Osteocyte (in vitro differentiated cells): ENCODE data around the gene ZNF217. TPM values are rescaled to one million over a fixed set of nuclear protein-coding genes. Genes with fewer than 3 reads are reported as not detected.
"Not testable (repeated sequence)": the region's sequence is repeated elsewhere in the genome, so short reads cannot be mapped to it uniquely, and the experiment has no call there.

Experiments used
- DNase-seq: peaks from one replicate; pipeline ENCODE4 v3.0.0; 2021; ENCODE audit warnings: mixed read lengths; ENCODE audit not compliant: unreplicated experiment; ENCODE audit errors: extremely low spot score
- H3K27ac Mint-ChIP-seq: one replicate; pipeline ENCODE4 v1.8.0; 2021; ENCODE audit warnings: mild to moderate bottlenecking, mixed read lengths; ENCODE audit not compliant: unreplicated experiment
- H3K27me3 Mint-ChIP-seq: one replicate; pipeline ENCODE4 v1.8.0; 2021; ENCODE audit warnings: mixed read lengths; ENCODE audit not compliant: unreplicated experiment
- H3K36me3 Mint-ChIP-seq: one replicate; pipeline ENCODE4 v1.8.0; 2021; ENCODE audit warnings: mixed read lengths; ENCODE audit not compliant: unreplicated experiment
- H3K4me1 Mint-ChIP-seq: one replicate; pipeline ENCODE4 v1.8.0; 2021; ENCODE audit warnings: mixed read lengths; ENCODE audit not compliant: unreplicated experiment
- H3K4me3 Mint-ChIP-seq: one replicate; pipeline ENCODE4 v1.8.0; 2021; ENCODE audit warnings: mild to moderate bottlenecking, moderate library complexity, mixed read lengths; ENCODE audit not compliant: unreplicated experiment
- H3K9me3 Mint-ChIP-seq: one replicate; pipeline ENCODE4 v1.8.0; 2021; ENCODE audit warnings: mixed read lengths; ENCODE audit not compliant: unreplicated experiment
- CTCF ChIP-seq: fragments of 200-600 bp; sonication (generic); IDR thresholded peaks from 2 replicates; pipeline ENCODE4 v1.5.0; 2021; ENCODE audit warnings: antibody characterized with exemption, mild to moderate bottlenecking, moderate library complexity
- total RNA-seq: library from RNA; stranded (reverse); gene quantifications from 2 replicates; pipeline ENCODE4 v1.2.1, GENCODE V29; 2021

Gene ZNF217
- total RNA-seq, 1 donor from 2014 or later = 44.3 TPM

DNA sequence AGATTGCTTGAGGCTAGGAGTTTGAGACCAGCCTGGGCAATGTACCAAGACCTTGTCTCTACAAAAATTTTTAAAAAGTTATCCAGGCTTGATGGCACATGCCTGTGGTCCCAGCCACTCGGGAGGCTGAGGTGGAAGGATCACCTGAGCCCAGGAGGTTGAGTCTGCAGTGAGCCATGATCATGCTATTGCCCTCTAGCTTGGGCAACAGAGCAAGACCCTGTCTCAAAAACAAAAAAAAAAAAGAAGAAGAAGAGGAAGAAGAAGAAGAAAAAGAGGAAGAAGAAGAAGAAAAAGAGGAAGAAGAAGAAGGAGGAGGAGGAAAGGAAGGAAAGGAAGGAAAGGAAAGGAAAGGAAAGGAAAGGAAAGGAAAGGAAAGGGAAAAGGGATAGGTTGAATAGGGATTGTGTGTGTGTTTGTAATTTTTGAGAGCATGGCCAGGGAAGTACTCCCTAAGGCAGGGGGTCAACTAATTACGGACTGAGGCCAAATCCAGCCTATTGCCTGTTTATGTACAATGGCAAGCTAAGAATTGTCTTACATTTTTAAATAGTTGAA lies 43.0 kb upstream of the ZNF217 start:
- Mint-ChIP-seq H3K27me3 (no peaks in the 10 kb centered on the region), H3K9me3 (no peaks in the 10 kb centered on the region), H3K27ac (no peak overlapping the region), H3K4me1 (peaks cover 2% of the 10 kb centered on the region), H3K4me3 (no peak overlapping the region), H3K36me3 (no peaks in the 10 kb centered on the region)
- DNase-seq = no peak
- no peak for TF ChIP-seq CTCF

DNA sequence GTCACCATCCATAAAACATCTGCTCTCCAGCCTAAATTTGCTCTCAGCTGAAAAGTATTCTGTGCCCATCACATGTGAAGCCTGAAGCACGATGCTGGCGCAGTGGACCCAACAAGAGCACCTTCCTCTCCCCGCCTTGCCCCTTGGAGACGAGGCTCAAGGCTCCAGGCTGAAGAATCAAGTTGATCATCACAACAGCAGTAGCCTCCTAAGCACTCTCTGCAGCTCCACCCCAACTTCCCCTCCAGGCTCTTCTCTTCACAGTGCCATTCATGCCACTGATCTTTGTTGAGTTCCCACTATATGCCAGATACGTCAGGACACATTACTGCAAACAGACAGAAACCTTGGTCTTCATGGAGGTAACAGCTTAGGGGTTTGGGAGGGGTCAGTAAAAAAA lies 41.6 kb upstream of the ZNF217 start:
- no peak overlapping the region for H3K27ac Mint-ChIP-seq
- TF ChIP-seq CTCF = no peak
- no peaks in the 10 kb centered on the region for H3K4me1 Mint-ChIP-seq
- peak; percentile 51 for DNase-seq
- H3K9me3 Mint-ChIP-seq = no peaks in the 10 kb centered on the region
- H3K36me3 Mint-ChIP-seq = no peaks in the 10 kb centered on the region
- H3K27me3 Mint-ChIP-seq = no peaks in the 10 kb centered on the region
- no peak overlapping the region for H3K4me3 Mint-ChIP-seq

- H3K9me3 Mint-ChIP-seq = no peaks in the 10 kb centered on the region
- no peak overlapping the region for H3K4me3 Mint-ChIP-seq
- H3K27me3 Mint-ChIP-seq = no peaks in the 10 kb centered on the region
- H3K27ac Mint-ChIP-seq = no peak overlapping the region
- DNase-seq = no peak
- H3K36me3 Mint-ChIP-seq = no peaks in the 10 kb centered on the region
- no peak for TF ChIP-seq CTCF
- no peaks in the 10 kb centered on the region for H3K4me1 Mint-ChIP-seq
Observed at GRCh38 chr20:53631909-53632662, 38.4 kb upstream of the ZNF217 start.

DNA sequence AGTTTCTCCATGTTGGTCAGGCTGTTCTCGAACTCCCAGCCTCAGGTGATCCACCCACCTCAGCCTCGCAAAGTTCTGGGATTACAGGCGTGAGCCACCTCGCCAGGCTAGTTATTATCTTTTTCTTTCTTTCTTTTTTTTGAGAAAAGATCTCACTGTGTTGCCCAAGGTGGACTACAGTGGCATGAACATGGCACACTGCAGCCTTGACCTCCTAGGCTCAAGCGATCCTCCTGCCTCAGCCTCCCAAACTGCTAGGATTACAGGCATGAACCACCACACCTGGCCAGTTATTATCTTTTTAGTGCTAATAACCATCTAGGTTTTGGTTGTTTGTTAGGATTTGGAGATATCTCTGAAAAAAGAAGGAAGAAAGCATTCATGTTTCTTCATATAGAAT lies 35.8 kb upstream of the ZNF217 start:
- no peak overlapping the region for H3K27ac Mint-ChIP-seq
- no peak overlapping the region for H3K4me3 Mint-ChIP-seq
- no peaks in the 10 kb centered on the region for H3K4me1 Mint-ChIP-seq
- no peaks in the 10 kb centered on the region for H3K9me3 Mint-ChIP-seq
- no peaks in the 10 kb centered on the region for H3K27me3 Mint-ChIP-seq
- TF ChIP-seq CTCF = no peak
- H3K36me3 Mint-ChIP-seq = no peaks in the 10 kb centered on the region
- no peak for DNase-seq

DNA sequence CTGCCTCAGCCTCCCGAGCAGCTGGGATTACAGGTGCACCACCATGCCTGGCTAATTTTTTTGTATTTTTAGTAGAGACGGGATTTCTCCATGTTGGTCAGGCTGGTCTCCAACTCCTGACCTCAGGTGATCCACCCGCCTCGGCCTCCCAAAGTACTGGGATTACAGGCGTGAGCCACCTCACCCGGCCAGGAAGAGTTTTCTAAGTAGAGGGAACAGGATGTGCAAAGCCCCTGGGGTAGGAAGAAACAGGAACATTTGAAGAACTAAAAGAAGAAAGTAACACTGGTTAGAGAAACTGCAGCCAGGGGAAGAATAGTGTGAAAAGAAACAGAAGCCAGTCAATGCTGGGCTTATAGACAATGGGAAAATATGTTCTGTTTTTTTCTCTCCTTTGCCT lies 35.1 kb upstream of the ZNF217 start:
- not testable (repeated sequence) for DNase-seq, H3K27me3 Mint-ChIP-seq, H3K9me3 Mint-ChIP-seq, H3K27ac Mint-ChIP-seq, H3K4me1 Mint-ChIP-seq, H3K4me3 Mint-ChIP-seq, H3K36me3 Mint-ChIP-seq
